HUES48 (cell line): ENCODE results near the gene MAGEA10.
"Not testable (repeated sequence)": the region's sequence is repeated elsewhere in the genome, so short reads cannot be mapped to it uniquely, and the experiment has no call there.

Experiments used
- H3K27ac ChIP-seq: one replicate; pipeline ENCODE4 v1.7.0; 2013; ENCODE audit warnings: low read depth, low read length, inconsistent platforms
- H3K27me3 ChIP-seq: 2 replicates; pipeline ENCODE4 v1.6.1; 2013; ENCODE audit warnings: mild to moderate bottlenecking, low read length; ENCODE audit not compliant: control insufficient read depth, insufficient read depth
- H3K36me3 ChIP-seq: 2 replicates; pipeline ENCODE4 v1.6.1; 2013; ENCODE audit warnings: low read length; ENCODE audit not compliant: control insufficient read depth, insufficient read depth
- H3K4me1 ChIP-seq: 2 replicates; pipeline ENCODE4 v1.6.1; 2013; ENCODE audit warnings: mild to moderate bottlenecking, low read length; ENCODE audit not compliant: control insufficient read depth, insufficient read depth
- H3K4me3 ChIP-seq: 2 replicates; pipeline ENCODE4 v1.5.1; 2013; ENCODE audit warnings: mild to moderate bottlenecking, low read depth, low read length
- H3K9ac ChIP-seq: 2 replicates; pipeline ENCODE4 v1.6.1; 2013; ENCODE audit warnings: mild to moderate bottlenecking, low read depth, low read length, moderate library complexity
- H3K9me3 ChIP-seq: 2 replicates; pipeline ENCODE4 v1.6.1; 2013; ENCODE audit warnings: low read length; ENCODE audit not compliant: control insufficient read depth, insufficient read depth

MAGEA10 gene

DNA sequence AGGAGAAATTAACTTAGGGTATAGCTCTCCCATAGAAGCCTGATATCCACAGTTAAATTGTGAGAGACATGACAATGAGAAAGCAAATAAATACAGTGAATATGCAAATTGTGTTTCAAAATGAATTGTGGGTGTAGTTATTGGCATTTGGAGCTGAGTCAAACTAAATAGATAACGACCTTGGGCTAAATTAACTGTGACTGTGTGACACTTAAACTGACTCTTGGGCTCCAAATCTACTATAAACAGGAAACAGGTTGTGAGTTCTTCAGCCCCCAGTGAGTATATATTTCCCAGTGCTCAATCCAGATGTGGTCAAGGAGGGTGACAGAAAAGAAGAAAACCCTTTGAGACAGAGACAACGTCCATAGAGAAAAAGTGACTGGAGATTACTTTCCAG is 11.3 kb upstream of the MAGEA10 start:
- no peak overlapping the region for H3K4me3 ChIP-seq
- H3K36me3 ChIP-seq, result no peaks in the 10 kb centered on the region
- peaks cover 50% of the 10 kb centered on the region for H3K9me3 ChIP-seq
- H3K27ac ChIP-seq, result no peak overlapping the region
- H3K9ac ChIP-seq, result no peak overlapping the region
- H3K4me1 ChIP-seq, result peaks cover 3% of the 10 kb centered on the region; the same call in 1 of the 2 replicates
- no peaks in the 10 kb centered on the region for H3K27me3 ChIP-seq

DNA sequence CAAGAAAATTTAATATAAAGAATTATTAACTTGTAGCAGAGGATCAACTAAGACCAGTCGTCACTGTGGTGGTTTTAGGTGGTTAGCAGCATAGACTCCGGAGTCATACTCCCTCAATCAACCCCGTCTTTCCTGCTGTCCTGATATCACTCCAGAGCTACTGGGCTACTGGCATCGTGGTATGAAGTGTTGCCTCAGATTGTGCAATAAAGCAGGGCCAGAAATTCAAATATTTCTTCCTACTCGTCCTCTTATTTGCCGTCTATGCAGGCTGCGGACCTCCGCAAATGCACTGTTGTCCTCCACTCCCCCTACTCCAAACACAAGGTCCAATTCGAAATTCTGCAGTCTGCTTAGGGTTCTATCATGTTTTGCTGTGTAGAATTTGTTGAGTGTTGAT is 1.2 kb upstream of the MAGEA10 start:
- no peaks in the 10 kb centered on the region for H3K4me1 ChIP-seq
- H3K9me3 ChIP-seq, result peaks cover 41% of the 10 kb centered on the region
- no peak overlapping the region for H3K9ac ChIP-seq
- no peaks in the 10 kb centered on the region for H3K36me3 ChIP-seq
- H3K27ac ChIP-seq, result no peak overlapping the region
- no peaks in the 10 kb centered on the region for H3K27me3 ChIP-seq
- no peak overlapping the region for H3K4me3 ChIP-seq

- Histone ChIP-seq H3K27me3 (no peaks in the 10 kb centered on the region), H3K4me3 (no peak overlapping the region), H3K9me3 (peaks cover 43% of the 10 kb centered on the region), H3K27ac (no peak overlapping the region), H3K9ac (no peak overlapping the region), H3K36me3 (no peaks in the 10 kb centered on the region), H3K4me1 (no peaks in the 10 kb centered on the region)
These were observed 498 bp downstream of the MAGEA10 start for GRCh38 chrX:152137771-152138387.

DNA sequence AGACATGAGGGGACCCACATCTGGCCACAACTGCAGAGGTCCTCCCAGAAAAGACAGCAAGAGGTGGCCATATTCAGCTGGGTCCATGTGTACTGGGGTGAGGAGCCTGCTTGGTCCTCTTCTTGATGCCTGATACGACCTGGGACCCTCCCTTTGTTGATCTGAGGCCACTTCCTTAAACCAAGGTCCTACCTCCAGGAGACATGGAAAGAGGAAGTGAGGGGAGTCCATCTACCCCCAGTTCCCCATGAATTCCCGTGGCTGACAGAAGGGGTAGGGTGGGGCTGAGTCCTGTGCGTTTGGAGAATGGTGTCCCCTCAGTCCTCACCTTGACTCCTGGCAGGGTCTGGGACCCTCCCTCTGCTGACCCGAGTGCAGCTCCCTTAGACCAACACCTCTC is 2.1 kb downstream of the MAGEA10 start:
- H3K4me3 ChIP-seq, result no peak overlapping the region
- H3K4me1 ChIP-seq, result no peaks in the 10 kb centered on the region
- no peak overlapping the region for H3K27ac ChIP-seq
- no peak overlapping the region for H3K9ac ChIP-seq
- no peaks in the 10 kb centered on the region for H3K36me3 ChIP-seq
- H3K9me3 ChIP-seq, result peaks cover 52% of the 10 kb centered on the region
- H3K27me3 ChIP-seq, result no peaks in the 10 kb centered on the region

- Histone ChIP-seq H3K27me3 (no peaks in the 10 kb centered on the region), H3K36me3 (no peaks in the 10 kb centered on the region), H3K9me3 (peaks cover 38% of the 10 kb centered on the region), H3K4me3 (no peak overlapping the region), H3K27ac (no peak overlapping the region), H3K9ac (no peak overlapping the region), H3K4me1 (no peaks in the 10 kb centered on the region)
These were observed 6.9 kb downstream of the MAGEA10 start for GRCh38 chrX:152131525-152131924.

DNA sequence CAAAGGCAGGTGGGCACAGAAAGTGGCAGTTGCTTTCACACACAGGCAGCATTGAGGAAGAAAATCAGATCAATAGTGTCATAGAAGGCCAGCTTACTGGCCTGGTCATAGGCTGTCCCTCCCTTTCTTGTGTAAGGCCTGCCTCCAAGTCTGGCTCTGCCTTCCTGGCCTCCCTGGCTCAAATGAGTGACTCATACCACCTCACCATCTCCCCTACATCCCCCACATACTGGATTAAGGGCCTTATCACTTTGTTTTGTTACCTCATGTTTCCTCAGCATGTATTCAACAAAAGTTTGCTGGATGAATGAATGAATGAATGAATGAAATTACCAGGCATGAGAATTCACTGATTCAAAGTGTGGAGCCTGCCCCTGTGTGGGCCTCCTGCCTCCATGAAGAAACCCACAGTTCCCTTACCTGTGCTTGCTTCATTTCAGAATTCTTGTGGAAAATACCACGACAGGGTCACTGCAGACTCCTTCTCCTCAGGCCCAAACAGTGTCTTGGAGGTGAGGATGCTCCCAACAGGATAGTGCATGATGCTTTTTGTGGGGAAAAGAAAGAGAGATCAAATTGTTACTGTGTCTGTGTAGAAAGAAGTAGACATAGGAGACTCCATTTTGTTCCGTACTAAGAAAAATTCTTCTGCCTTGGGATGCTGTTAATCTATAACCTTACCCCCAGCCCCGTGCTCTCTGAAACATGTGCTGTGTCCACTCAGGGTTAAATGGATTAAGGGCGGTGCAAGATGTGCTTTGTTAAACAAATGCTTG is 9.1 kb downstream of the MAGEA10 start:
- H3K36me3 ChIP-seq, H3K4me3 ChIP-seq, H3K27me3 ChIP-seq, H3K9ac ChIP-seq, H3K4me1 ChIP-seq: not testable (repeated sequence)
- peak overlapping the region; percentile 28 for H3K27ac ChIP-seq
- H3K9me3 ChIP-seq, result peaks cover 33% of the 10 kb centered on the region

DNA sequence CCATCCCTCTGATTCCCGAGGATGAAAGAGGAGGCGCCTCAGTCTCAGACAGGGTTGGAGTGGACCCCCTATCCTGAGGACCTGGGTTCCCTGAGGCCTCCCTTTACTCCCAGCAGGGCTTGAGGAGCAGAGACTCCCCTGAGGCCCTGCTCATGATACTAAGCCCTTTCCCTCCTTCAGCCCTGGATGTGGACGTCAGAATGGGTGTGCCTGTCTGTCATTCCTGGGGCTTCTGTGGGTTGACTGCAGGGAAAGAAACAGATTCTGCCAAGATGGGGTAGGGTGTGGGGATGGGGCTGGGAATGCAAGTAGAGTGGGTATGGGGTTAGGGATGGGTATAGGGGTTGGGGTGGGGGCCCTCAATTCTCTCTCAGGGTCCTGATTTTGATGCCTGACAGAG is 21.1 kb downstream of the MAGEA10 start:
- no peaks in the 10 kb centered on the region for H3K36me3 ChIP-seq
- H3K9me3 ChIP-seq, result peaks cover 31% of the 10 kb centered on the region
- no peak overlapping the region for H3K27ac ChIP-seq
- H3K27me3 ChIP-seq, result no peaks in the 10 kb centered on the region
- H3K4me1 ChIP-seq, result no peaks in the 10 kb centered on the region
- no peak overlapping the region for H3K9ac ChIP-seq
- H3K4me3 ChIP-seq, result no peak overlapping the region

- Histone ChIP-seq H3K4me3 (no peak overlapping the region), H3K4me1 (no peaks in the 10 kb centered on the region), H3K27ac (no peak overlapping the region), H3K36me3 (no peaks in the 10 kb centered on the region), H3K9ac (no peak overlapping the region), H3K9me3 (peaks cover 39% of the 10 kb centered on the region), H3K27me3 (no peaks in the 10 kb centered on the region)
These were observed 29.9 kb downstream of the MAGEA10 start for GRCh38 chrX:152108527-152108926.

- Histone ChIP-seq H3K4me1 (no peaks in the 10 kb centered on the region), H3K36me3 (no peaks in the 10 kb centered on the region), H3K27me3 (no peaks in the 10 kb centered on the region), H3K4me3 (no peak overlapping the region), H3K27ac (no peak overlapping the region), H3K9ac (no peak overlapping the region), H3K9me3 (peaks cover 26% of the 10 kb centered on the region)
These were observed 34.5 kb downstream of the MAGEA10 start for GRCh38 chrX:152103866-152104265.

DNA sequence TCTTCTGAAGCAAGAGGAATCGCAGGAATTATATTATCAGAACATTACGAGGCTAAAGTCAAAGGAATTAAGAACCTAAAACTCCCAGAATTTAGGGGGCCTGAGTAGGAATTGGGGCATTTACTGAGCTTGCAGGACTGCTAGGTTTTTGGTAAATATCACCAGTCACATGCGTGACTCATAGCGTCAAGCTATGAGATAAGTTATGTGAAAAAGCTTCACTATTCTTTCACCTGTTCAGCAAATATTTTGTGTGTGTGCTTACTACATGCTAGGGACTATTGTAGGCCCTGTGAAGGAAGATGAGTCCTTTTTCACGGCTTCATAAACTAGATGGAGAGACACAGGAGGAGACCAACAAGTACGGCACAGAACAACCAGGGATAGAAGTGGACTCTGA is 52.2 kb downstream of the MAGEA10 start:
- no peaks in the 10 kb centered on the region for H3K36me3 ChIP-seq
- H3K27ac ChIP-seq, result no peak overlapping the region
- H3K27me3 ChIP-seq, result no peaks in the 10 kb centered on the region
- H3K4me1 ChIP-seq, result no peaks in the 10 kb centered on the region
- H3K9me3 ChIP-seq, result peaks cover 35% of the 10 kb centered on the region
- H3K4me3 ChIP-seq, result no peak overlapping the region
- no peak overlapping the region for H3K9ac ChIP-seq
